ENCODE data around the gene PITPNM3. TPM values are rescaled to one million over a fixed set of nuclear protein-coding genes. Genes with fewer than 3 reads are reported as not detected.
"Not testable (repeated sequence)": the region's sequence is repeated elsewhere in the genome, so short reads cannot be mapped to it uniquely, and the experiment has no call there.

Gene PITPNM3
- 1.4 and 2.0 TPM in 2 replicates for total RNA-seq (2014; rRNA removed; shearing (Covaris generic); ENCODE audit: low replicate concordance)

- no peak for DNase-seq
- Histone ChIP-seq H3K9me3 (no peaks in the 10 kb centered on the region), H3K36me3 (no peaks in the 10 kb centered on the region), H3K27me3 (no peaks in the 10 kb centered on the region), H3K4me3 (peak within 1 kb of the TSS; percentile 42)
Observed at GRCh38 chr17:6556121-6557039, at the start of gene PITPNM3. Gene PITPNM3 (minus strand): TSS chr17:6556555. CDS start chr17:6556406, 149 bp downstream.

DNA sequence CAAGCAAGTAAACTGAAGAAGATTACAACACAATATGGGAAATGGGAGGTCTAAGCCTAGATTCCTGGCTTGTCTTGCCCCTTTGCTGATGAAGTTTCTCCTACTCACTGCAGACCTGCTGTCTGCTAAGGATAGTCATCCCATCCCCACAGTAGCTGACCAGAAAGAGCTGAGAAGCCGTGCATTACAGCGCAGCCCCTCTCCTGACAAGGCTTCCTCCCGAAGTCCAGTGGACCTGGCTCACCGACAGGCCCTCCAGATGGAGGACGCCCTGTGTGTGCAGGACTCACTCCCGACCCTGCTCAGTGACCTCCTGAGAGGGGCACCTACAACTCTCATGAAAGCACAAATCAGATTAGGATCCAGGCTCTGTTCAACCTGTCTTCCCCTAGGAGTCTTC, 48.8 kb upstream of the PITPNM3 start:
- Histone ChIP-seq H3K36me3 (peaks cover 29% of the 10 kb centered on the region), H3K27me3 (no peaks in the 10 kb centered on the region), H3K4me3 (no peak overlapping the region), H3K9me3 (no peaks in the 10 kb centered on the region)
- DNase-seq, result no peak

- no peak for DNase-seq
- H3K9me3 ChIP-seq, result no peaks in the 10 kb centered on the region
- H3K27me3 ChIP-seq, result no peaks in the 10 kb centered on the region
- peaks cover 24% of the 10 kb centered on the region for H3K36me3 ChIP-seq
- H3K4me3 ChIP-seq, result no peak overlapping the region
Observed at GRCh38 chr17:6603744-6604325, 47.5 kb upstream of the PITPNM3 start.

DNA sequence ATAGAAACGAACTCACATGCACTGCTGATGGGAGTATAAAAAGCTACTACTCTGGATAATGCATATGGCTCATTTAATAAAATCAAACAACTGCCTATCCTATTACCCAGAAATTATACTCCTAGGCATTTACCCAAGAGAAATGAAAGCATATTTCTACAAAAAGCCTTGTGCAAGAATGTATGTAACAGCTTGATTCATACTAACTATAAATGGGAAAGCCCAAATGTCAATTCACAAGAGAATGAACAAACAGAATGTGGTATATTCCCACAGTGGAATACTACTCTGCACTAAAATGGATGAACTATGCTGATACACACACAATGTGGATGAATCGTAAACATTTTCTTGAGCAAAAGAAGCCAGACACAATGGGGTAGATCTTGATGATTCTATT, 45.8 kb upstream of the PITPNM3 start:
- no peaks in the 10 kb centered on the region for H3K27me3 ChIP-seq
- no peak for DNase-seq
- no peak overlapping the region for H3K4me3 ChIP-seq
- H3K36me3 ChIP-seq, result peaks cover 16% of the 10 kb centered on the region
- H3K9me3 ChIP-seq, result no peaks in the 10 kb centered on the region

DNA sequence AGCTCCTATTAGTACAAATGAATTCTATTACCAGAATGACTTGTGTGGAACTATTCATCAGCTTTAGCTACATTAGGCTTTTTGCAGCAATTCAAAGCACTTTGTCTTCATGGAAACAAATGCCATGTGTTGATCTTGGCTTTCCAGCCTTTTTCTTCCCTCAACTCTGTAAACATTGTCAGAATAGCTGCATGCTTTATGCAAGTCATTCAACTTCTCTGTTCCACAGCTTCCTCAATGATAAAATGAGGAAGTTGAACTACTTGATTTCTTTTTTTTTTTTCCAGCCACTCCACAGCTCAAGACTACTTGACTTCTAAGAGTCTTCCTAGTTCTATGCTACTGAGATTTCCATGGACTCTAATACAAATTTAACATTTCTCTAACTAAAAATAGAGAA, 43.0 kb upstream of the PITPNM3 start:
- H3K9me3 ChIP-seq, result no peaks in the 10 kb centered on the region
- H3K36me3 ChIP-seq, result peaks cover 14% of the 10 kb centered on the region
- no peak overlapping the region for H3K4me3 ChIP-seq
- no peak for DNase-seq
- no peaks in the 10 kb centered on the region for H3K27me3 ChIP-seq

- no peak for DNase-seq
- no peaks in the 10 kb centered on the region for H3K9me3 ChIP-seq
Observed at GRCh38 chr17:6597727-6598126, 41.4 kb upstream of the PITPNM3 start.

DNA sequence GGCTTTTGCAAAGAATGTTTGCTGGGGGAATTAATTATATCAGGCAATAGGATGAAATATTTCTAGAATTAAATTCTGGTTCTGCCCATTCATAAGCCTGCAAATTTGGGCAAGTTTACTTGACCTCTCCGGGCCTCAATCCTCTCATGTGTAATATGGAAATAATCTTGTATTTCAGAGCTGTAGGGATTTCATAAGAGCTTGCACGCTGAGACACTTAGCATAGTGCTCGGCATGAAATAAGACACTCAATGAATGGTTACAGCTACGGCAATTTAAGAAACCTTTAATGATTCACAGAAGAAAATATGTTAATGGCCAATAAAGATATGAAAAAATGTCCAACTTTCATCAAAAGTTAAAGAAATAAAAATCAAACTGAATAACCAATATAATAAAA, 40.6 kb upstream of the PITPNM3 start:
- no peak overlapping the region for H3K4me3 ChIP-seq
- no peaks in the 10 kb centered on the region for H3K27me3 ChIP-seq
- no peaks in the 10 kb centered on the region for H3K9me3 ChIP-seq
- peaks cover 14% of the 10 kb centered on the region for H3K36me3 ChIP-seq
- no peak for DNase-seq

More at GRCh38 chr17:6597727-6598126, 41.4 kb upstream of the PITPNM3 start:
- Histone ChIP-seq H3K27me3 (no peaks in the 10 kb centered on the region), H3K4me3 (no peak overlapping the region), H3K36me3 (peaks cover 14% of the 10 kb centered on the region)

GRCh38 chr17:6596511-6596910, 40.2 kb upstream of the PITPNM3 start:
- Histone ChIP-seq H3K4me3 (no peak overlapping the region), H3K27me3 (no peaks in the 10 kb centered on the region), H3K36me3 (peaks cover 9% of the 10 kb centered on the region), H3K9me3 (no peaks in the 10 kb centered on the region)
- no peak for DNase-seq

DNA sequence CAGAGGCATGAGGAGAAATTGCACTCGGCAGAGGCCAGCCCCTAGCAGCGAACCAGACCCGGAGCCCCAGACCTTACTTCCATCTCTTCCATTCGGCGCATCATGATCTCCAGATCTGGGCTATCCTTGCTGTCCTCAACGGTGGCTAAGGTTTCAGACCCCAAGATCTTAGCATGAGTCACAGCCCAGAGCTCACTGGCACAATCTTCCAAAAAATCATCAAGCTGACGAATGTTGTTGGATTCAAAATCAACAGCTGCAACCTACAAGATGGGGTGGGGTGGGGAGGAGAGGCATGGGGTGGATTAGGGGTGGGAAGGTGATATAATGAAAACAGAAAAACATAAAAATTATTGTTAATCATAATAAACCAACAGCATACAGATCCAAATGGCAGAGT, 39.7 kb upstream of the PITPNM3 start:
- DNase-seq, result no peak
- peaks cover 9% of the 10 kb centered on the region for H3K36me3 ChIP-seq

GRCh38 chr17:6593371-6593770, 37.0 kb upstream of the PITPNM3 start:
- not testable (repeated sequence) for DNase-seq, H3K36me3 ChIP-seq, H3K4me3 ChIP-seq, H3K9me3 ChIP-seq, H3K27me3 ChIP-seq

More for the DNA sequence above, 39.7 kb upstream of the PITPNM3 start:
- no peak overlapping the region for H3K4me3 ChIP-seq
- no peaks in the 10 kb centered on the region for H3K27me3 ChIP-seq
- no peaks in the 10 kb centered on the region for H3K9me3 ChIP-seq

GRCh38 chr17:6592173-6592572, 35.8 kb upstream of the PITPNM3 start:
- H3K9me3 ChIP-seq, result no peaks in the 10 kb centered on the region
- no peak overlapping the region for H3K4me3 ChIP-seq
- H3K27me3 ChIP-seq, result no peaks in the 10 kb centered on the region
- no peak for DNase-seq
- peaks cover 7% of the 10 kb centered on the region for H3K36me3 ChIP-seq

GRCh38 chr17:6591599-6592158, 35.3 kb upstream of the PITPNM3 start:
- Histone ChIP-seq H3K4me3 (no peak overlapping the region), H3K36me3 (peaks cover 7% of the 10 kb centered on the region), H3K27me3 (no peaks in the 10 kb centered on the region), H3K9me3 (no peaks in the 10 kb centered on the region)
- no peak for DNase-seq

GRCh38 chr17:6589266-6589946, 33.1 kb upstream of the PITPNM3 start:
- Histone ChIP-seq H3K9me3 (no peaks in the 10 kb centered on the region), H3K36me3 (peaks cover 23% of the 10 kb centered on the region), H3K4me3 (no peak overlapping the region), H3K27me3 (no peaks in the 10 kb centered on the region)
- DNase-seq, result no peak

GRCh38 chr17:6588165-6588564, 31.8 kb upstream of the PITPNM3 start:
- Histone ChIP-seq H3K9me3 (no peaks in the 10 kb centered on the region), H3K4me3 (no peak overlapping the region), H3K36me3 (peaks cover 29% of the 10 kb centered on the region), H3K27me3 (no peaks in the 10 kb centered on the region)
- DNase-seq, result no peak

GRCh38 chr17:6587310-6587709, 31.0 kb upstream of the PITPNM3 start:
- peaks cover 36% of the 10 kb centered on the region for H3K36me3 ChIP-seq
- H3K4me3 ChIP-seq, result no peak overlapping the region
- no peak for DNase-seq
- no peaks in the 10 kb centered on the region for H3K27me3 ChIP-seq
- H3K9me3 ChIP-seq, result no peaks in the 10 kb centered on the region

DNA sequence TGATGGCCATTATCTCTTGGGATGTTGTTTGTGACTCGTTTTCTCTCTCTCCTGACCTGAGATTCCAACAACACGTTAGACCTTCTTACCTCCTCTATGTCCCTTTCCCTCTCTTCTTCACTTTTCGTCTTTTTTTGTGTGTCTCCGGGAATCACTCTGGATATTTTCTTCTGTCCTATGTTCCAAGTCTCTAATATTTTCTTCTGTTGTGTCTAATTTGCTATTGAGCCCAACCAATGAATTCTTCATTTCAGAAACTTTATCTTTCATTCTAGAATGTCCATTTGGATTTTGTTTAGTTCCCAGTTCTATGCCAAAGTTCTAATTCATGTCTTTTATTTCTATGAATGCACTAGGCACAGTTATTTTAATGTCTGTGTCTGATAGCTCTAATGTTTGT, 27.1 kb upstream of the PITPNM3 start:
- Histone ChIP-seq H3K27me3 (no peaks in the 10 kb centered on the region), H3K36me3 (peaks cover 32% of the 10 kb centered on the region), H3K4me3 (no peak overlapping the region), H3K9me3 (no peaks in the 10 kb centered on the region)
- DNase-seq, result no peak

GRCh38 chr17:6580625-6581024, 24.3 kb upstream of the PITPNM3 start:
- no peak for DNase-seq
- Histone ChIP-seq H3K36me3 (peaks cover 24% of the 10 kb centered on the region), H3K9me3 (no peaks in the 10 kb centered on the region), H3K27me3 (no peaks in the 10 kb centered on the region), H3K4me3 (no peak overlapping the region)

Measured in MG63 (cell line).